SH-SY5Y (cell line): ENCODE data around the gene VPS41.

Experiments used
- GATA2 ChIP-seq: IDR thresholded peaks from 2 replicates; pipeline ENCODE4 v1.6.1; 2011; ENCODE audit warnings: mild to moderate bottlenecking, low read depth, low read length
- GATA3 ChIP-seq: IDR thresholded peaks from 2 replicates; pipeline ENCODE4 v1.6.1; 2011; ENCODE audit warnings: low read depth, mild to moderate bottlenecking, low read length, moderate library complexity

GRCh38 chr7:38678698-38679054 lies 230.3 kb downstream of the VPS41 start:
- TF ChIP-seq GATA2 (no peak), GATA3 (no peak)
